Right lobe of liver (tissue), 4 donors: ENCODE data around the gene TANC2.
A peak's percentile ranks its signal among the peaks of the same experiment; 100 is the strongest.

Source experiments
- CTCF ChIP-seq, 4 donors: fragments of 200-600 bp in 3 of 4; fragments of 450-650 bp in 1 of 4; IDR thresholded peaks; one replicate each; pipeline versions ENCODE4 v1.5.1 to v1.8.0; 2016 to 2022; ENCODE audit warnings: antibody characterized with exemption in 4 of 4, mild to moderate bottlenecking in 2 of 4
- POLR2A ChIP-seq: fragments of 450-650 bp; IDR thresholded peaks from one replicate; pipeline ENCODE4 v1.6.1; 2017; ENCODE audit warnings: antibody characterized with exemption, mild to moderate bottlenecking
- donor health status: DM: no; HTN: no; CAD: no.
- donor health status: DM: no; HTN: no; CAD: no.
- donor health status: DM: no; HTN: yes; CAD: no.

GRCh38 chr17:62995377-62995885, 29.4 kb downstream of the TANC2 start:
- TF ChIP-seq CTCF (IDR thresholded peaks at IDR 0.05) (peak; percentile 28 to 67 (median 48)), POLR2A (no peak)
